ENCODE data around the gene PEX11A. TPM values are rescaled to one million over a fixed set of nuclear protein-coding genes. Genes with fewer than 3 reads are reported as not detected.
A peak's percentile ranks its signal among the peaks of the same experiment; 100 is the strongest.

PEX11A gene
- total and polyA plus RNA-seq, 2 of the 8 experiments (the other 6 are each of a cell fraction or from before 2014, with no cell fraction given) = 2.9 to 3.0 TPM

GRCh38 chr15:89685995-89686394 is 4.6 kb downstream of the PEX11A start:
- 84% methylated on average over 2 of the region's 2 CpGs; no CpG with 5 or more reads in 1 of the 2 experiments for WGBS, 2 experiments (ENCODE audit: extremely low coverage in 1 of 2, insufficient coverage in 1 of 2, insufficient read length in 1 of 2, insufficient replicate concordance in 2 of 2, low coverage in 1 of 2, low lambda C conversion rate in 2 of 2, missing lambda C conversion rate in 1 of 2)
- no peaks in the 10 kb centered on the region for H3K79me1 ChIP-seq (ENCODE audit: low read depth, low read length)
- no peak overlapping the region for H4K91ac ChIP-seq (replicated peaks; ENCODE audit: insufficient read length, low read length)
- H3K27ac ChIP-seq (ENCODE audit: low read depth, low read length) = no peak overlapping the region
- FAIRE-seq (no peak), DNase-seq (ENCODE audit: low read depth in 1 of 2, low spot score in 2 of 2) (no peak)
- H2BK120ac ChIP-seq (replicated peaks; ENCODE audit: low read depth, low read length) = no peak overlapping the region
- no peak overlapping the region for H2BK5ac ChIP-seq (ENCODE audit: low read depth, low read length)
- ChIA-PET POLR2A (ENCODE audit: partially characterized antibody) (no interaction called here), CTCF (ENCODE audit: partially characterized antibody) (interaction anchor here (2.1 kb wide), 1 partner anchor 14 kb away, joined by 7 read pairs; no protein-coding TSS in a partner anchor)
- no peak overlapping the region for H3K14ac ChIP-seq (ENCODE audit: insufficient read length)
- no peak overlapping the region for H3K4me3 ChIP-seq (ENCODE audit: extremely low read depth in 1 of 4, insufficient read depth in 2 of 4, low read depth in 3 of 4, low read length in 4 of 4)
- H2BK15ac ChIP-seq (ENCODE audit: low read length) = no peak overlapping the region
- peaks cover 9% of the 10 kb centered on the region; the same call in 1 of the 2 replicates for H3K23me2 ChIP-seq (ENCODE audit: low read depth, low read length)
- H3K18ac ChIP-seq (ENCODE audit: extremely low read depth, low read length) = no peak overlapping the region
- H3K56ac ChIP-seq (replicated peaks; ENCODE audit: insufficient read length, low read depth, low read length) = no peak overlapping the region
- H3K4me1 ChIP-seq (replicated peaks in 1 of 4; ENCODE audit: control insufficient read depth in 3 of 4, insufficient read depth in 4 of 4, low read length in 3 of 4) = no peaks in the 10 kb centered on the region
- H2BK20ac ChIP-seq (ENCODE audit: low read length) = no peak overlapping the region
- no peak overlapping the region for H3K4ac ChIP-seq (replicated peaks; ENCODE audit: insufficient read length, low read depth, low read length)
- no peak overlapping the region for H3K4me2 ChIP-seq (ENCODE audit: insufficient read depth in 1 of 2, low read depth in 2 of 2, low read length in 2 of 2)
- no peaks in the 10 kb centered on the region for H4K20me1 ChIP-seq (replicated peaks in 1 of 2; ENCODE audit: control insufficient read depth in 1 of 2, insufficient read depth in 2 of 2, low read length in 2 of 2)
- peak overlapping the region in 1 of 4 experiments; percentile 49; a peak in 1 of 7 replicates for H3K9ac ChIP-seq (replicated peaks in 1 of 4; ENCODE audit: extremely low read depth in 1 of 4, low read depth in 3 of 4, low read length in 3 of 4)
- no peak overlapping the region for H4K5ac ChIP-seq (ENCODE audit: insufficient read length, low read depth, low read length)
- no peak overlapping the region for H2AFZ ChIP-seq (ENCODE audit: low read length)
- H2BK12ac ChIP-seq (ENCODE audit: low read depth, low read length) = no peak overlapping the region
- H3K36me3 ChIP-seq (ENCODE audit: control insufficient read depth in 2 of 4, insufficient read depth in 4 of 4, low read length in 3 of 4) = no peaks in the 10 kb centered on the region
- no peak overlapping the region for H4K8ac ChIP-seq (ENCODE audit: extremely low read depth, insufficient read depth, low read length)
- no peak overlapping the region for H2AK5ac ChIP-seq (ENCODE audit: low read depth, low read length)
- peaks cover 0 to 3% (median 0%) of the 10 kb centered on the region in 4 experiments; a peak in 3 of 7 replicates for H3K27me3 ChIP-seq (replicated peaks in 1 of 4; ENCODE audit: control insufficient read depth in 3 of 4, extremely low read depth in 1 of 4, insufficient read depth in 3 of 4, low read length in 3 of 4)
- H3K9me3 ChIP-seq (ENCODE audit: insufficient read depth in 2 of 2, low read depth in 1 of 2, low read length in 1 of 2) = no peaks in the 10 kb centered on the region
- no peaks in the 10 kb centered on the region for H3K79me2 ChIP-seq (ENCODE audit: control insufficient read depth in 1 of 2, insufficient read depth in 2 of 2, low read length in 2 of 2)
- no peak overlapping the region for H3K23ac ChIP-seq (ENCODE audit: insufficient read length)
- TF ChIP-seq CBX5 (IDR thresholded peaks at IDR 0.05; ENCODE audit: low read depth, low read length) (no peak), JUN (IDR thresholded peaks at IDR 0.05; ENCODE audit: low read depth, low read length) (no peak), TCF12 (IDR thresholded peaks at IDR 0.05; ENCODE audit: low read depth, low read length) (no peak), POLR2A (IDR thresholded peaks at IDR 0.05; ENCODE audit: control extremely low read depth in 1 of 2, low read depth in 2 of 2, low read length in 2 of 2) (no peak), SIRT6 (IDR thresholded peaks at IDR 0.05; ENCODE audit: low read length) (no peak), KDM5A (IDR thresholded peaks at IDR 0.05; ENCODE audit: low read length) (no peak), KDM4A (IDR thresholded peaks at IDR 0.05; ENCODE audit: low read depth, low read length, severe bottlenecking) (no peak), TEAD4 (IDR thresholded peaks at IDR 0.05; ENCODE audit: low read depth, low read length) (no peak), NRF1 (IDR thresholded peaks at IDR 0.05; ENCODE audit: low read depth, low read length) (no peak), SRF (IDR thresholded peaks at IDR 0.05; ENCODE audit: low read depth, low read length) (no peak), GABPA (IDR thresholded peaks at IDR 0.05; ENCODE audit: borderline replicate concordance, insufficient read depth, low read length) (no peak), FOSL1 (IDR thresholded peaks at IDR 0.05; ENCODE audit: insufficient read depth, low read depth, low read length) (no peak), TAF7 (optimal IDR thresholded peaks at IDR 0.05; ENCODE audit: borderline replicate concordance, low read depth, low read length) (no peak), SIN3A (conservative IDR thresholded peaks at IDR 0.05 in 1 of 2, IDR thresholded peaks at IDR 0.05 in 1 of 2; ENCODE audit: low read depth in 1 of 2, low read length in 2 of 2) (no peak), RAD21 (IDR thresholded peaks at IDR 0.05 in 1 of 2, conservative IDR thresholded peaks at IDR 0.05 in 1 of 2; ENCODE audit: low read depth in 2 of 2, low read length in 2 of 2) (no peak)
